Keratinocyte (primary cell): ENCODE results near the gene AGPAT3.

Experiments
- CTCF ChIP-seq, 3 experiments: IDR thresholded peaks in 1 of 3; conservative IDR thresholded peaks in 1 of 3; optimal IDR thresholded peaks in 1 of 3; 2 replicates in 2 of 3; 3 replicates in 1 of 3; pipeline versions ENCODE3 to v1.5.1; 2011; ENCODE audit warnings: low read length in 3 of 3, mild to moderate bottlenecking in 3 of 3, moderate library complexity in 2 of 3, control low read depth in 1 of 3, inconsistent platforms in 1 of 3; ENCODE audit not compliant: insufficient read depth in 2 of 3; ENCODE audit errors: extremely low read depth in 1 of 3
- EZH2 ChIP-seq: IDR thresholded peaks from one replicate; pipeline ENCODE4 v1.6.1; 2012; ENCODE audit warnings: inconsistent platforms, mild to moderate bottlenecking, low read length, moderate library complexity

GRCh38 chr21:43965911-43966585 lies 101.0 kb downstream of the AGPAT3 start:
- TF ChIP-seq CTCF (optimal IDR thresholded peaks at IDR 0.05 in 1 of 3, IDR thresholded peaks at IDR 0.05 in 1 of 3, conservative IDR thresholded peaks at IDR 0.05 in 1 of 3; ENCODE audit: extremely low read depth in 1 of 3, insufficient read depth in 2 of 3, low read length in 3 of 3) (no peak), EZH2 (no peak)
